K562 (cell line): ENCODE measurements around the gene FBL.

Source experiments
- ELF1 ChIP-seq: fragments of 200-800 bp; sonication (Bioruptor generic); IDR thresholded peaks from 2 replicates; pipeline ENCODE4 v1.6.1; 2016; ENCODE audit warnings: missing genetic modification characterization, missing compliant biosample characterization
- ELF4 ChIP-seq: fragments of 450-650 bp; formaldehyde crosslinking; IDR thresholded peaks from 2 replicates; pipeline ENCODE4 v1.4.0; 2022; ENCODE audit warnings: missing genetic modification characterization
- HMG20A ChIP-seq: fragments of 450-650 bp; formaldehyde crosslinking; conservative IDR thresholded peaks from 2 replicates; pipeline ENCODE4 v1.4.0; 2020; ENCODE audit warnings: mild to moderate bottlenecking, mixed read lengths
- NCOA4 ChIP-seq: fragments of 450-650 bp; IDR thresholded peaks from 2 replicates; pipeline ENCODE4 v1.6.1; 2018; ENCODE audit warnings: mild to moderate bottlenecking; ENCODE audit not compliant: partially characterized antibody
- PHF20 ChIP-seq: fragments of 450-650 bp; IDR thresholded peaks from 2 replicates; pipeline ENCODE4 v1.6.1; 2018; ENCODE audit not compliant: partially characterized antibody
- RCOR1 ChIP-seq, 2 experiments: IDR thresholded peaks; 2 replicates each; pipeline ENCODE4 v1.6.1; 2012; ENCODE audit warnings: low read depth in 2 of 2, low read length in 2 of 2, borderline replicate concordance in 1 of 2, improper control_type of control experiment in 1 of 2
- U2AF1 ChIP-seq: fragments of 200-400 bp; formaldehyde crosslinking; optimal IDR thresholded peaks from 2 replicates; pipeline ENCODE3; 2017; ENCODE audit warnings: mild to moderate bottlenecking, low read depth, low read length, moderate library complexity
- TF ChIP-seq, protein P1 (sequence below), 3 experiments: fragments of 200-800 bp in 1 of 3; sonication (Bioruptor generic) in 1 of 3; sonication (generic) in 1 of 3; formaldehyde crosslinking in 1 of 3; IDR thresholded peaks; 2 replicates each; pipeline versions ENCODE4 v1.6.1 to v1.8.0; 2016 to 2022; ENCODE audit warnings: mild to moderate bottlenecking in 2 of 3, missing compliant biosample characterization in 2 of 3, missing genetic modification characterization in 2 of 3, missing genetic modification reagents in 1 of 3
- TF ChIP-seq, protein P2 (sequence below): sonication (generic); formaldehyde crosslinking; IDR thresholded peaks from 2 replicates; pipeline ENCODE4 v1.8.0; 2022; ENCODE audit warnings: mild to moderate bottlenecking, missing genetic modification reagents
- TF ChIP-seq, protein P3 (sequence below): fragments of 200-600 bp; sonication (generic); IDR thresholded peaks from one replicate; pipeline ENCODE4 v1.6.1; 2012; ENCODE audit warnings: mild to moderate bottlenecking, low read depth, low read length, inconsistent platforms
- TF ChIP-seq, protein P4 (sequence below): IDR thresholded peaks from 3 replicates; pipeline ENCODE4 v1.6.1; 2011; ENCODE audit warnings: borderline replicate concordance, mild to moderate bottlenecking; ENCODE audit not compliant: insufficient read length, insufficient read depth
- TF ChIP-seq, protein P5 (sequence below), 3 experiments: IDR thresholded peaks in 2 of 3; conservative IDR thresholded peaks in 1 of 3; 2 replicates each; pipeline ENCODE4 v1.5.1; 2011 to 2012; ENCODE audit warnings: low read length in 3 of 3, mild to moderate bottlenecking in 3 of 3, control low read depth in 2 of 3, improper control_type of control experiment in 1 of 3, inconsistent platforms in 1 of 3, low read depth in 1 of 3, mixed read lengths in 1 of 3, moderate library complexity in 1 of 3; ENCODE audit not compliant: insufficient read depth in 2 of 3

DNA sequence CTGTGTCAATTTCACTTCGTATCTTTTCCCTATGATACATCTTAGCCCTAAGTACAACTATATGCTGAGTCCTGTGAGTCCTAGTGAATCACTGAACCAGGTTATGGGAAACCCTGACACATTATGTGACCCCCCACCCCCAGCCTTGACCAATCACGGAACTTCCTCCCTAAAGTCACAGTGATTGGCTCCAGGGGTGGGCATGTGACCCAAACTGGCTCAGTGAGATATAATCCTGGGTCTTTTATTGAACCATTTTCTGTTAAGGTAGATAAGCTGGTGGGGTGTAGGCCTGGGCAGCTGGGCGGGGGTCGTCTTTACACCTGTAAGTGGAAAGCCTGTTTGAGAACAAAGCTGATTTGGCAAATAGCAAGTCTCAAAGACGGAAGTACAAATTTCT, 19.8 kb upstream of the FBL start:
- TF ChIP-seq ELF4 (CRISPR knock-in tag) (no peak), HMG20A (CRISPR knock-in tag) (no peak), U2AF1 (no peak), RCOR1 (IDR thresholded peaks at IDR 0.05; ENCODE audit: borderline replicate concordance in 1 of 2, low read depth in 2 of 2, low read length in 2 of 2) (no peak), NCOA4 (no peak), PHF20 (no peak), ELF1 (tag) (no peak)
- TF ChIP-seq, protein P1, sequence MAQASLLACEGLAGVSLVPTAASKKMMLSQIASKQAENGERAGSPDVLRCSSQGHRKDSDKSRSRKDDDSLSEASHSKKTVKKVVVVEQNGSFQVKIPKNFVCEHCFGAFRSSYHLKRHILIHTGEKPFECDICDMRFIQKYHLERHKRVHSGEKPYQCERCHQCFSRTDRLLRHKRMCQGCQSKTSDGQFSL (CRISPR knock-in tag; IDR thresholded peaks at IDR 0.05) = no peak
- TF ChIP-seq, protein P1 (tag; IDR thresholded peaks at IDR 0.05) = no peak
- TF ChIP-seq, protein P2, sequence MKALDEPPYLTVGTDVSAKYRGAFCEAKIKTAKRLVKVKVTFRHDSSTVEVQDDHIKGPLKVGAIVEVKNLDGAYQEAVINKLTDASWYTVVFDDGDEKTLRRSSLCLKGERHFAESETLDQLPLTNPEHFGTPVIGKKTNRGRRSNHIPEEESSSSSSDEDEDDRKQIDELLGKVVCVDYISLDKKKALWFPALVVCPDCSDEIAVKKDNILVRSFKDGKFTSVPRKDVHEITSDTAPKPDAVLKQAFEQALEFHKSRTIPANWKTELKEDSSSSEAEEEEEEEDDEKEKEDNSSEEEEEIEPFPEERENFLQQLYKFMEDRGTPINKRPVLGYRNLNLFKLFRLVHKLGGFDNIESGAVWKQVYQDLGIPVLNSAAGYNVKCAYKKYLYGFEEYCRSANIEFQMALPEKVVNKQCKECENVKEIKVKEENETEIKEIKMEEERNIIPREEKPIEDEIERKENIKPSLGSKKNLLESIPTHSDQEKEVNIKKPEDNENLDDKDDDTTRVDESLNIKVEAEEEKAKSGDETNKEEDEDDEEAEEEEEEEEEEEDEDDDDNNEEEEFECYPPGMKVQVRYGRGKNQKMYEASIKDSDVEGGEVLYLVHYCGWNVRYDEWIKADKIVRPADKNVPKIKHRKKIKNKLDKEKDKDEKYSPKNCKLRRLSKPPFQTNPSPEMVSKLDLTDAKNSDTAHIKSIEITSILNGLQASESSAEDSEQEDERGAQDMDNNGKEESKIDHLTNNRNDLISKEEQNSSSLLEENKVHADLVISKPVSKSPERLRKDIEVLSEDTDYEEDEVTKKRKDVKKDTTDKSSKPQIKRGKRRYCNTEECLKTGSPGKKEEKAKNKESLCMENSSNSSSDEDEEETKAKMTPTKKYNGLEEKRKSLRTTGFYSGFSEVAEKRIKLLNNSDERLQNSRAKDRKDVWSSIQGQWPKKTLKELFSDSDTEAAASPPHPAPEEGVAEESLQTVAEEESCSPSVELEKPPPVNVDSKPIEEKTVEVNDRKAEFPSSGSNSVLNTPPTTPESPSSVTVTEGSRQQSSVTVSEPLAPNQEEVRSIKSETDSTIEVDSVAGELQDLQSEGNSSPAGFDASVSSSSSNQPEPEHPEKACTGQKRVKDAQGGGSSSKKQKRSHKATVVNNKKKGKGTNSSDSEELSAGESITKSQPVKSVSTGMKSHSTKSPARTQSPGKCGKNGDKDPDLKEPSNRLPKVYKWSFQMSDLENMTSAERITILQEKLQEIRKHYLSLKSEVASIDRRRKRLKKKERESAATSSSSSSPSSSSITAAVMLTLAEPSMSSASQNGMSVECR = no peak
- TF ChIP-seq, protein P3, sequence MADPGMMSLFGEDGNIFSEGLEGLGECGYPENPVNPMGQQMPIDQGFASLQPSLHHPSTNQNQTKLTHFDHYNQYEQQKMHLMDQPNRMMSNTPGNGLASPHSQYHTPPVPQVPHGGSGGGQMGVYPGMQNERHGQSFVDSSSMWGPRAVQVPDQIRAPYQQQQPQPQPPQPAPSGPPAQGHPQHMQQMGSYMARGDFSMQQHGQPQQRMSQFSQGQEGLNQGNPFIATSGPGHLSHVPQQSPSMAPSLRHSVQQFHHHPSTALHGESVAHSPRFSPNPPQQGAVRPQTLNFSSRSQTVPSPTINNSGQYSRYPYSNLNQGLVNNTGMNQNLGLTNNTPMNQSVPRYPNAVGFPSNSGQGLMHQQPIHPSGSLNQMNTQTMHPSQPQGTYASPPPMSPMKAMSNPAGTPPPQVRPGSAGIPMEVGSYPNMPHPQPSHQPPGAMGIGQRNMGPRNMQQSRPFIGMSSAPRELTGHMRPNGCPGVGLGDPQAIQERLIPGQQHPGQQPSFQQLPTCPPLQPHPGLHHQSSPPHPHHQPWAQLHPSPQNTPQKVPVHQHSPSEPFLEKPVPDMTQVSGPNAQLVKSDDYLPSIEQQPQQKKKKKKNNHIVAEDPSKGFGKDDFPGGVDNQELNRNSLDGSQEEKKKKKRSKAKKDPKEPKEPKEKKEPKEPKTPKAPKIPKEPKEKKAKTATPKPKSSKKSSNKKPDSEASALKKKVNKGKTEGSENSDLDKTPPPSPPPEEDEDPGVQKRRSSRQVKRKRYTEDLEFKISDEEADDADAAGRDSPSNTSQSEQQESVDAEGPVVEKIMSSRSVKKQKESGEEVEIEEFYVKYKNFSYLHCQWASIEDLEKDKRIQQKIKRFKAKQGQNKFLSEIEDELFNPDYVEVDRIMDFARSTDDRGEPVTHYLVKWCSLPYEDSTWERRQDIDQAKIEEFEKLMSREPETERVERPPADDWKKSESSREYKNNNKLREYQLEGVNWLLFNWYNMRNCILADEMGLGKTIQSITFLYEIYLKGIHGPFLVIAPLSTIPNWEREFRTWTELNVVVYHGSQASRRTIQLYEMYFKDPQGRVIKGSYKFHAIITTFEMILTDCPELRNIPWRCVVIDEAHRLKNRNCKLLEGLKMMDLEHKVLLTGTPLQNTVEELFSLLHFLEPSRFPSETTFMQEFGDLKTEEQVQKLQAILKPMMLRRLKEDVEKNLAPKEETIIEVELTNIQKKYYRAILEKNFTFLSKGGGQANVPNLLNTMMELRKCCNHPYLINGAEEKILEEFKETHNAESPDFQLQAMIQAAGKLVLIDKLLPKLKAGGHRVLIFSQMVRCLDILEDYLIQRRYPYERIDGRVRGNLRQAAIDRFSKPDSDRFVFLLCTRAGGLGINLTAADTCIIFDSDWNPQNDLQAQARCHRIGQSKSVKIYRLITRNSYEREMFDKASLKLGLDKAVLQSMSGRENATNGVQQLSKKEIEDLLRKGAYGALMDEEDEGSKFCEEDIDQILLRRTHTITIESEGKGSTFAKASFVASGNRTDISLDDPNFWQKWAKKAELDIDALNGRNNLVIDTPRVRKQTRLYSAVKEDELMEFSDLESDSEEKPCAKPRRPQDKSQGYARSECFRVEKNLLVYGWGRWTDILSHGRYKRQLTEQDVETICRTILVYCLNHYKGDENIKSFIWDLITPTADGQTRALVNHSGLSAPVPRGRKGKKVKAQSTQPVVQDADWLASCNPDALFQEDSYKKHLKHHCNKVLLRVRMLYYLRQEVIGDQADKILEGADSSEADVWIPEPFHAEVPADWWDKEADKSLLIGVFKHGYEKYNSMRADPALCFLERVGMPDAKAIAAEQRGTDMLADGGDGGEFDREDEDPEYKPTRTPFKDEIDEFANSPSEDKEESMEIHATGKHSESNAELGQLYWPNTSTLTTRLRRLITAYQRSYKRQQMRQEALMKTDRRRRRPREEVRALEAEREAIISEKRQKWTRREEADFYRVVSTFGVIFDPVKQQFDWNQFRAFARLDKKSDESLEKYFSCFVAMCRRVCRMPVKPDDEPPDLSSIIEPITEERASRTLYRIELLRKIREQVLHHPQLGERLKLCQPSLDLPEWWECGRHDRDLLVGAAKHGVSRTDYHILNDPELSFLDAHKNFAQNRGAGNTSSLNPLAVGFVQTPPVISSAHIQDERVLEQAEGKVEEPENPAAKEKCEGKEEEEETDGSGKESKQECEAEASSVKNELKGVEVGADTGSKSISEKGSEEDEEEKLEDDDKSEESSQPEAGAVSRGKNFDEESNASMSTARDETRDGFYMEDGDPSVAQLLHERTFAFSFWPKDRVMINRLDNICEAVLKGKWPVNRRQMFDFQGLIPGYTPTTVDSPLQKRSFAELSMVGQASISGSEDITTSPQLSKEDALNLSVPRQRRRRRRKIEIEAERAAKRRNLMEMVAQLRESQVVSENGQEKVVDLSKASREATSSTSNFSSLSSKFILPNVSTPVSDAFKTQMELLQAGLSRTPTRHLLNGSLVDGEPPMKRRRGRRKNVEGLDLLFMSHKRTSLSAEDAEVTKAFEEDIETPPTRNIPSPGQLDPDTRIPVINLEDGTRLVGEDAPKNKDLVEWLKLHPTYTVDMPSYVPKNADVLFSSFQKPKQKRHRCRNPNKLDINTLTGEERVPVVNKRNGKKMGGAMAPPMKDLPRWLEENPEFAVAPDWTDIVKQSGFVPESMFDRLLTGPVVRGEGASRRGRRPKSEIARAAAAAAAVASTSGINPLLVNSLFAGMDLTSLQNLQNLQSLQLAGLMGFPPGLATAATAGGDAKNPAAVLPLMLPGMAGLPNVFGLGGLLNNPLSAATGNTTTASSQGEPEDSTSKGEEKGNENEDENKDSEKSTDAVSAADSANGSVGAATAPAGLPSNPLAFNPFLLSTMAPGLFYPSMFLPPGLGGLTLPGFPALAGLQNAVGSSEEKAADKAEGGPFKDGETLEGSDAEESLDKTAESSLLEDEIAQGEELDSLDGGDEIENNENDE = no peak
- TF ChIP-seq, protein P4, sequence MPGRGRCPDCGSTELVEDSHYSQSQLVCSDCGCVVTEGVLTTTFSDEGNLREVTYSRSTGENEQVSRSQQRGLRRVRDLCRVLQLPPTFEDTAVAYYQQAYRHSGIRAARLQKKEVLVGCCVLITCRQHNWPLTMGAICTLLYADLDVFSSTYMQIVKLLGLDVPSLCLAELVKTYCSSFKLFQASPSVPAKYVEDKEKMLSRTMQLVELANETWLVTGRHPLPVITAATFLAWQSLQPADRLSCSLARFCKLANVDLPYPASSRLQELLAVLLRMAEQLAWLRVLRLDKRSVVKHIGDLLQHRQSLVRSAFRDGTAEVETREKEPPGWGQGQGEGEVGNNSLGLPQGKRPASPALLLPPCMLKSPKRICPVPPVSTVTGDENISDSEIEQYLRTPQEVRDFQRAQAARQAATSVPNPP = no peak
- TF ChIP-seq, protein P5, sequence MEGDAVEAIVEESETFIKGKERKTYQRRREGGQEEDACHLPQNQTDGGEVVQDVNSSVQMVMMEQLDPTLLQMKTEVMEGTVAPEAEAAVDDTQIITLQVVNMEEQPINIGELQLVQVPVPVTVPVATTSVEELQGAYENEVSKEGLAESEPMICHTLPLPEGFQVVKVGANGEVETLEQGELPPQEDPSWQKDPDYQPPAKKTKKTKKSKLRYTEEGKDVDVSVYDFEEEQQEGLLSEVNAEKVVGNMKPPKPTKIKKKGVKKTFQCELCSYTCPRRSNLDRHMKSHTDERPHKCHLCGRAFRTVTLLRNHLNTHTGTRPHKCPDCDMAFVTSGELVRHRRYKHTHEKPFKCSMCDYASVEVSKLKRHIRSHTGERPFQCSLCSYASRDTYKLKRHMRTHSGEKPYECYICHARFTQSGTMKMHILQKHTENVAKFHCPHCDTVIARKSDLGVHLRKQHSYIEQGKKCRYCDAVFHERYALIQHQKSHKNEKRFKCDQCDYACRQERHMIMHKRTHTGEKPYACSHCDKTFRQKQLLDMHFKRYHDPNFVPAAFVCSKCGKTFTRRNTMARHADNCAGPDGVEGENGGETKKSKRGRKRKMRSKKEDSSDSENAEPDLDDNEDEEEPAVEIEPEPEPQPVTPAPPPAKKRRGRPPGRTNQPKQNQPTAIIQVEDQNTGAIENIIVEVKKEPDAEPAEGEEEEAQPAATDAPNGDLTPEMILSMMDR (IDR thresholded peaks at IDR 0.05 in 2 of 3, conservative IDR thresholded peaks at IDR 0.05 in 1 of 3; ENCODE audit: insufficient read depth in 2 of 3, low read depth in 1 of 3, low read length in 3 of 3) = no peak
